ENCODE data around the gene PNMA6E.

DNA sequence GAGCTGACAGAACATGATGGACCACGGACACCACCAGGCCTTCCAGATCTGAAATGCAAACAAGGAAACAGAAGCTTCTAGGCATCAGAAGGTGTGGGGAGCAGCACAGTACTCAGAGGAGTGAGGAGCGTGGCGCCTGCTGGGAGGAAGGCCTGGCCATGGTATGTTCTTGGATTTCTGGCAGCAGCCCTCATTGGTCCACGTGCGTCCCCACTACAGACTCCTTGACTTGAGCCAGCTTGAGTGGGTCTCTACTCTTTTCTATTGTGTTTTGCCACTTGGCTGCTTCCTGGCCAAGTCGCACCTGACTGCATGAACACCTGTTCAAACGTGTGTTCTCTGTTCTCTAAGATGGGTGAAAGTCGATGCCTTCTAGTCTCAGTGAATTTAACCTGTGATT, 49.2 kb downstream of the PNMA6E start:
- TF ChIP-seq, protein P1, sequence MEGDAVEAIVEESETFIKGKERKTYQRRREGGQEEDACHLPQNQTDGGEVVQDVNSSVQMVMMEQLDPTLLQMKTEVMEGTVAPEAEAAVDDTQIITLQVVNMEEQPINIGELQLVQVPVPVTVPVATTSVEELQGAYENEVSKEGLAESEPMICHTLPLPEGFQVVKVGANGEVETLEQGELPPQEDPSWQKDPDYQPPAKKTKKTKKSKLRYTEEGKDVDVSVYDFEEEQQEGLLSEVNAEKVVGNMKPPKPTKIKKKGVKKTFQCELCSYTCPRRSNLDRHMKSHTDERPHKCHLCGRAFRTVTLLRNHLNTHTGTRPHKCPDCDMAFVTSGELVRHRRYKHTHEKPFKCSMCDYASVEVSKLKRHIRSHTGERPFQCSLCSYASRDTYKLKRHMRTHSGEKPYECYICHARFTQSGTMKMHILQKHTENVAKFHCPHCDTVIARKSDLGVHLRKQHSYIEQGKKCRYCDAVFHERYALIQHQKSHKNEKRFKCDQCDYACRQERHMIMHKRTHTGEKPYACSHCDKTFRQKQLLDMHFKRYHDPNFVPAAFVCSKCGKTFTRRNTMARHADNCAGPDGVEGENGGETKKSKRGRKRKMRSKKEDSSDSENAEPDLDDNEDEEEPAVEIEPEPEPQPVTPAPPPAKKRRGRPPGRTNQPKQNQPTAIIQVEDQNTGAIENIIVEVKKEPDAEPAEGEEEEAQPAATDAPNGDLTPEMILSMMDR (IDR thresholded peaks at IDR 0.05): no peak
- TF ChIP-seq EP300 (IDR thresholded peaks at IDR 0.05): no peak
